GM18951 (cell line): ENCODE measurements around the gene XKRX.

Experiments used
- POLR2A ChIP-seq: IDR thresholded peaks from 4 replicates; pipeline ENCODE4 v1.6.1; 2011; ENCODE audit warnings: mild to moderate bottlenecking; ENCODE audit not compliant: insufficient read length, insufficient read depth; ENCODE audit errors: extremely low read depth
- in situ Hi-C: fragments of 300-500 bp; cut with MboI; formaldehyde crosslinking; loops from one replicate; pipeline ENCODE4 v1.12.0; 2022; ENCODE audit warnings: low sequenced_read_pairs, mixed read lengths, inconsistent platforms; ENCODE audit not compliant: unreplicated experiment

The XKRX gene

GRCh38 chrX:100870527-100870926, 58.2 kb downstream of the XKRX start:
- TF ChIP-seq POLR2A, result no peak
- in situ Hi-C loops, result no loop called here

GRCh38 chrX:100868273-100868672, 60.4 kb downstream of the XKRX start:
- in situ Hi-C loops, result no loop called here
- TF ChIP-seq POLR2A, result no peak

- in situ Hi-C loops, result no loop called here
- TF ChIP-seq POLR2A, result no peak
Observed at GRCh38 chrX:100864657-100865391, 63.9 kb downstream of the XKRX start.
